ENCODE results near the gene KCNMB2.
"Not testable (repeated sequence)": the region's sequence is repeated elsewhere in the genome, so short reads cannot be mapped to it uniquely, and the experiment has no call there.

KCNMB2 gene

DNA sequence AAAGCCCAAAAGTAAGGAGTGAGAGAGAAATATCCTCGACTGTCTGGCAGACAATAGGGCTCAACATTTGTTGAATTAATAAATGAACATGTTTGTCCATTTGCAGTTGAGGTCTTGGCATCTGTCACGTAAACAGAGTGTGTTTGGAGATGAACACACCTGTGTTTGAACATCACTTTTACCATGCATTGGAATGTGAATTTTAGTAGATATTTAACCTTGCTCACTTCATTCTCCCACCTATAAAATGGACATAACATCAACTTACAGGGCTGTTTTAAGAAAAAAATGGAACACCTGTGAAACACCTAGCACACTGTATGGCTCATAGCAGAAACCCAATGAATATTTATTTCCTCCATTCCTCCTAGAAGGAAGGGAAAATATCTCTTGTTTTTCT lies 204.8 kb downstream of the KCNMB2 start:
- H3K27ac ChIP-seq (ENCODE audit: low read depth, low read length), result no peak overlapping the region
- no peaks in the 10 kb centered on the region for H3K9me3 ChIP-seq (ENCODE audit: control insufficient read depth, insufficient read depth, low read length)
- no peaks in the 10 kb centered on the region for H3K27me3 ChIP-seq (ENCODE audit: control insufficient read depth, low read length)
- no peaks in the 10 kb centered on the region for H3K79me2 ChIP-seq (ENCODE audit: control insufficient read depth, low read length)
- no peak for TF ChIP-seq EZH2phosphoT487 (IDR thresholded peaks at IDR 0.05; ENCODE audit: borderline replicate concordance, low read length)
- TF ChIP-seq, protein P1, sequence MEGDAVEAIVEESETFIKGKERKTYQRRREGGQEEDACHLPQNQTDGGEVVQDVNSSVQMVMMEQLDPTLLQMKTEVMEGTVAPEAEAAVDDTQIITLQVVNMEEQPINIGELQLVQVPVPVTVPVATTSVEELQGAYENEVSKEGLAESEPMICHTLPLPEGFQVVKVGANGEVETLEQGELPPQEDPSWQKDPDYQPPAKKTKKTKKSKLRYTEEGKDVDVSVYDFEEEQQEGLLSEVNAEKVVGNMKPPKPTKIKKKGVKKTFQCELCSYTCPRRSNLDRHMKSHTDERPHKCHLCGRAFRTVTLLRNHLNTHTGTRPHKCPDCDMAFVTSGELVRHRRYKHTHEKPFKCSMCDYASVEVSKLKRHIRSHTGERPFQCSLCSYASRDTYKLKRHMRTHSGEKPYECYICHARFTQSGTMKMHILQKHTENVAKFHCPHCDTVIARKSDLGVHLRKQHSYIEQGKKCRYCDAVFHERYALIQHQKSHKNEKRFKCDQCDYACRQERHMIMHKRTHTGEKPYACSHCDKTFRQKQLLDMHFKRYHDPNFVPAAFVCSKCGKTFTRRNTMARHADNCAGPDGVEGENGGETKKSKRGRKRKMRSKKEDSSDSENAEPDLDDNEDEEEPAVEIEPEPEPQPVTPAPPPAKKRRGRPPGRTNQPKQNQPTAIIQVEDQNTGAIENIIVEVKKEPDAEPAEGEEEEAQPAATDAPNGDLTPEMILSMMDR (IDR thresholded peaks at IDR 0.05; ENCODE audit: low read depth, low read length, poor library complexity, severe bottlenecking), result no peak
- H3K4me3 ChIP-seq (ENCODE audit: low read length), result no peak overlapping the region
- no peaks in the 10 kb centered on the region for H3K4me1 ChIP-seq (ENCODE audit: control insufficient read depth, low read length)
- no peaks in the 10 kb centered on the region for H3F3A ChIP-seq (ENCODE audit: control insufficient read depth, insufficient read depth)
- no peaks in the 10 kb centered on the region for H3K9me2 ChIP-seq (replicated peaks; ENCODE audit: control insufficient read depth, low read length)
- H3K4me2 ChIP-seq (ENCODE audit: low read length), result no peak overlapping the region
- no peaks in the 10 kb centered on the region for H3K36me3 ChIP-seq (ENCODE audit: control insufficient read depth, low read length)
- no peaks in the 10 kb centered on the region for H4K20me1 ChIP-seq (ENCODE audit: control insufficient read depth, insufficient read depth, low read depth, low read length)

- no peaks in the 10 kb centered on the region for H4K20me1 ChIP-seq (ENCODE audit: control insufficient read depth, insufficient read depth, low read depth, low read length)
- no peaks in the 10 kb centered on the region for H3K36me3 ChIP-seq (ENCODE audit: control insufficient read depth, low read length)
- no peak overlapping the region for H3K4me3 ChIP-seq (ENCODE audit: low read length)
- no peaks in the 10 kb centered on the region for H3F3A ChIP-seq (ENCODE audit: control insufficient read depth, insufficient read depth)
- H3K4me1 ChIP-seq (ENCODE audit: control insufficient read depth, low read length), result no peaks in the 10 kb centered on the region
- H3K27ac ChIP-seq (ENCODE audit: low read depth, low read length), result no peak overlapping the region
- no peaks in the 10 kb centered on the region for H3K9me3 ChIP-seq (ENCODE audit: control insufficient read depth, insufficient read depth, low read length)
- H3K9me2 ChIP-seq (replicated peaks; ENCODE audit: control insufficient read depth, low read length), result no peaks in the 10 kb centered on the region
- no peak for TF ChIP-seq EZH2phosphoT487 (IDR thresholded peaks at IDR 0.05; ENCODE audit: borderline replicate concordance, low read length)
- TF ChIP-seq, protein P1 (IDR thresholded peaks at IDR 0.05; ENCODE audit: low read depth, low read length, poor library complexity, severe bottlenecking), result no peak
- no peak overlapping the region for H3K4me2 ChIP-seq (ENCODE audit: low read length)
- H3K79me2 ChIP-seq (ENCODE audit: control insufficient read depth, low read length), result no peaks in the 10 kb centered on the region
- H3K27me3 ChIP-seq (ENCODE audit: control insufficient read depth, low read length), result no peaks in the 10 kb centered on the region
Observed at GRCh38 chr3:178743297-178743696, 207.1 kb downstream of the KCNMB2 start.

DNA sequence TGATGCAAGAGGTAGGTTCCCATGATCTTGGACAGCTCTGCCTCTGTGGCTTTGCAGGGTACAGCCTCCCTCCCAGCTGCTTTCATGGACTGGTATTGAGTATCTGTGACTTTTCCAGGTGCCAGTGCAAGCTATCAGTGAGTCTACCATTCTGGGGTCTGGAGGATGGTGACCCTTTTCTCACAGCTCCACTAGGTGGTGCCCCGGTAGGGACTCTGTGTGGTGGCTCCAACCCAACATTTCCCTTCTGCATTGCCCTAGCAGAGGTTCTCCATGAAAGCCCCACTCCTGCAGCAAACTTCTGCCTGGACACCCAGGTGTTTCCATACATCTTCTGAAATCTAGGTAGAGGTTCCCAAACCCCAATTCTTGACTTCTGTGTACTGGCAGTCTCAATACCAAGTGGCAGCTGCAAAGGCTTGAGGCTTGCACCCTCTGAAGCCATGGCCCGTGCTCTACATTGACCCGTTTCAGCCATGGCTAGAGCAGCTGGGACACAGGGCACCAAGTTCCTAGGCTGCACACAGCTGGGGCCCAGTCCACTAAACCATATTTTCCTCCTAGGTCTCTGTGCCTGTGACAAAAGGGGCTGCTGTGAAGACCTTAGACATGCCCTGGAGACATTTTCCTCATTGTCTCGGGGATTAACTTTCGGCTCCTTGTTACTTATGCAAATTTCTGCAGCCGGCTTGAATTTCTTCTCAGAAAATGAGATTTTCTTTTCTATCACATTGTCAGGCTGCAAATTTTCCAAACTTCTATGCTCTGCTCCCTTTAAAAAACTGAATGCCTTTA lies 209.8 kb downstream of the KCNMB2 start:
- H3K27me3 ChIP-seq (ENCODE audit: control insufficient read depth, low read length); H3K27ac ChIP-seq (ENCODE audit: low read depth, low read length); H3K9me3 ChIP-seq (ENCODE audit: control insufficient read depth, insufficient read depth, low read length); H4K20me1 ChIP-seq (ENCODE audit: control insufficient read depth, insufficient read depth, low read depth, low read length); H3K4me1 ChIP-seq (ENCODE audit: control insufficient read depth, low read length); H3K4me2 ChIP-seq (ENCODE audit: low read length); H3F3A ChIP-seq (ENCODE audit: control insufficient read depth, insufficient read depth); H3K4me3 ChIP-seq (ENCODE audit: low read length); H3K36me3 ChIP-seq (ENCODE audit: control insufficient read depth, low read length); H3K79me2 ChIP-seq (ENCODE audit: control insufficient read depth, low read length); H3K9me2 ChIP-seq (replicated peaks; ENCODE audit: control insufficient read depth, low read length): not testable (repeated sequence)

- H3K79me2 ChIP-seq (ENCODE audit: control insufficient read depth, low read length), result no peaks in the 10 kb centered on the region
- TF ChIP-seq, protein P1 (IDR thresholded peaks at IDR 0.05; ENCODE audit: low read depth, low read length, poor library complexity, severe bottlenecking), result no peak
- no peak for TF ChIP-seq EZH2phosphoT487 (IDR thresholded peaks at IDR 0.05; ENCODE audit: borderline replicate concordance, low read length)
- no peaks in the 10 kb centered on the region for H3K9me3 ChIP-seq (ENCODE audit: control insufficient read depth, insufficient read depth, low read length)
- H3F3A ChIP-seq (ENCODE audit: control insufficient read depth, insufficient read depth), result no peaks in the 10 kb centered on the region
- no peak overlapping the region for H3K4me2 ChIP-seq (ENCODE audit: low read length)
- H3K27ac ChIP-seq (ENCODE audit: low read depth, low read length), result no peak overlapping the region
- peaks cover 14% of the 10 kb centered on the region for H3K4me1 ChIP-seq (ENCODE audit: control insufficient read depth, low read length)
- H3K36me3 ChIP-seq (ENCODE audit: control insufficient read depth, low read length), result no peaks in the 10 kb centered on the region
- H3K27me3 ChIP-seq (ENCODE audit: control insufficient read depth, low read length), result no peaks in the 10 kb centered on the region
- H3K4me3 ChIP-seq (ENCODE audit: low read length), result no peak overlapping the region
- H3K9me2 ChIP-seq (replicated peaks; ENCODE audit: control insufficient read depth, low read length), result no peaks in the 10 kb centered on the region
- H4K20me1 ChIP-seq (ENCODE audit: control insufficient read depth, insufficient read depth, low read depth, low read length), result no peaks in the 10 kb centered on the region
Observed at GRCh38 chr3:178748874-178749273, 212.6 kb downstream of the KCNMB2 start.

Data from DOHH2 (cell line).